ENCODE results near the gene MTIF3.
A peak's percentile ranks its signal among the peaks of the same experiment; 100 is the strongest.

MTIF3 gene

DNA sequence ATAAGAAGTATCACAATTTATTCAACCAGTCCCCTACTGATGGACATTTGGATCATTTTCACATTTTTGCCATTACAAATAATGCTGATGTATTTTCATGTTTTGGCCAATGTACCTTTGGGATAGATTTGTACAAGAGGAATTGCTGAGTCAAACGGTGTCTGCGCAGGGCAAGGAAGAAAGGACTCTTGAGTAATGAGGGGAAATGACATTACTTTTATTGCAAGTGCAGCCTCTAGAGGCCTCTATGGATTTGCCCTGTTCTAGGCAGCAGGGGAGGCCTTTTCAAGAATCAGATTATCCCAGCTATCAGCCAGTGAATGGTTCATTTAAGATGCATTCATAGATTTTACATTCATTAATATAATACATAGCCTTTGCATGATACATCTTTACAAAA, 58.9 kb downstream of the MTIF3 start:
- Histone ChIP-seq H3K4me1 (ENCODE audit: control insufficient read depth, insufficient read depth, low read length) (no peaks in the 10 kb centered on the region), H3K4me3 (ENCODE audit: low read depth, low read length) (no peak overlapping the region), H3K36me3 (ENCODE audit: control insufficient read depth in 2 of 2, insufficient read depth in 1 of 2, low read length in 2 of 2) (no peaks in the 10 kb centered on the region), H3K9me3 (ENCODE audit: control insufficient read depth, insufficient read depth, low read depth, low read length) (no peaks in the 10 kb centered on the region), H3K27ac (ENCODE audit: extremely low read depth, low read depth, low read length) (no peak overlapping the region)
- TF ChIP-seq ZNF157 (tag by site-specific recombination; IDR thresholded peaks at IDR 0.05): no peak
- peak; percentile 62; the same call in 1 of the 2 replicates for TF ChIP-seq MZF1 (tag by site-specific recombination; IDR thresholded peaks at IDR 0.05; ENCODE audit: borderline replicate concordance)
- POLR2A ChIA-PET: no interaction called here
- CTCF ChIA-PET: interaction anchor here (1.4 kb wide), 1 partner anchor 16 kb away, joined by 6 read pairs; no protein-coding TSS in a partner anchor

DNA sequence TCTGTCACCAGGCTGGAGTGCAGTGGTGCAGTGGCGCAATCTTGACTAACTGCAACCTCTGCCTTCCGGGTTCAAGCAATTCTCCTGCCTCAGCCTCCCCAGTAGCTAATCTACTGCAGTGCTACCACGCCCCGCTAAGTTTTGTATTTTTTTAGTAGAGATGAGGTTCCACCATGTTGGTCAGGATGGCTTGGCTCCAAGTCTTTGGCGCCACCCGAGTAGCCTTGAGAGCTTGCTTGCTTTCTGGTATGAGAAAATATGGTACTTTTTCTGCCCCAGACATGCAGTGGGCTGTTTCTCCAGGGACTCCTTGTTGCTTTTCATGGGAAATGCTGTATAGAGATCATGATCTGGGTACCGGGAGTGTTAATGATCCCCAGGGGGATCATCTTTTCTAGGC, 60.5 kb downstream of the MTIF3 start:
- Histone ChIP-seq H3K4me1 (ENCODE audit: control insufficient read depth, insufficient read depth, low read length) (no peaks in the 10 kb centered on the region), H3K9me3 (ENCODE audit: control insufficient read depth, insufficient read depth, low read depth, low read length) (no peaks in the 10 kb centered on the region), H3K4me3 (ENCODE audit: low read depth, low read length) (no peak overlapping the region), H3K36me3 (ENCODE audit: control insufficient read depth in 2 of 2, insufficient read depth in 1 of 2, low read length in 2 of 2) (no peaks in the 10 kb centered on the region), H3K27ac (ENCODE audit: extremely low read depth, low read depth, low read length) (no peak overlapping the region)
- POLR2A ChIA-PET: no interaction called here
- CTCF ChIA-PET: interaction anchor here (0.6 kb wide), 1 partner anchor 564 kb away, joined by 4 read pairs; no protein-coding TSS in a partner anchor
- TF ChIP-seq, protein P1, sequence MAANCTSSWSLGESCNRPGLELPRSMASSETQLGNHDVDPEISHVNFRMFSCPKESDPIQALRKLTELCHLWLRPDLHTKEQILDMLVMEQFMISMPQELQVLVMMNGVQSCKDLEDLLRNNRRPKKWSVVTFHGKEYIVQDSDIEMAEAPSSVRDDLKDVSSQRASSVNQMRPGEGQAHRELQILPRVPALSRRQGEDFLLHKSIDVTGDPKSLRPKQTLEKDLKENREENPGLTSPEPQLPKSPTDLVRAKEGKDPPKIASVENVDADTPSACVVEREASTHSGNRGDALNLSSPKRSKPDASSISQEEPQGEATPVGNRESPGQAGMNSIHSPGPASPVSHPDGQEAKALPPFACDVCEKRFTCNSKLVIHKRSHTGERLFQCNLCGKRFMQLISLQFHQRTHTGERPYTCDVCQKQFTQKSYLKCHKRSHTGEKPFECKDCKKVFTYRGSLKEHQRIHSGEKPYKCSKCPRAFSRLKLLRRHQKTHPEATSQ (tag by site-specific recombination; IDR thresholded peaks at IDR 0.05): no peak
- TF ChIP-seq ZNF335 (tag by site-specific recombination; conservative IDR thresholded peaks at IDR 0.05) (no peak), ZNF701 (tag by site-specific recombination; IDR thresholded peaks at IDR 0.05) (no peak), ZNF561 (tag by site-specific recombination; IDR thresholded peaks at IDR 0.05; ENCODE audit: borderline replicate concordance) (no peak), OVOL3 (tag by site-specific recombination; IDR thresholded peaks at IDR 0.05) (no peak), GLI4 (tag by site-specific recombination; IDR thresholded peaks at IDR 0.05) (no peak), ZNF10 (tag by site-specific recombination; IDR thresholded peaks at IDR 0.05) (no peak), ZNF169 (tag by site-specific recombination; IDR thresholded peaks at IDR 0.05) (no peak), BCL11B (tag by site-specific recombination; IDR thresholded peaks at IDR 0.05; ENCODE audit: low read depth) (no peak), ZNF843 (tag by site-specific recombination; IDR thresholded peaks at IDR 0.05) (no peak), ZNF48 (tag by site-specific recombination; IDR thresholded peaks at IDR 0.05) (no peak), HOXA7 (CRISPR knock-in tag; IDR thresholded peaks at IDR 0.05; ENCODE audit: borderline replicate concordance) (no peak), ZNF707 (tag by site-specific recombination; IDR thresholded peaks at IDR 0.05) (no peak), MEIS1 (CRISPR knock-in tag; IDR thresholded peaks at IDR 0.05; ENCODE audit: borderline replicate concordance) (no peak)
- TF ChIP-seq, protein P2, sequence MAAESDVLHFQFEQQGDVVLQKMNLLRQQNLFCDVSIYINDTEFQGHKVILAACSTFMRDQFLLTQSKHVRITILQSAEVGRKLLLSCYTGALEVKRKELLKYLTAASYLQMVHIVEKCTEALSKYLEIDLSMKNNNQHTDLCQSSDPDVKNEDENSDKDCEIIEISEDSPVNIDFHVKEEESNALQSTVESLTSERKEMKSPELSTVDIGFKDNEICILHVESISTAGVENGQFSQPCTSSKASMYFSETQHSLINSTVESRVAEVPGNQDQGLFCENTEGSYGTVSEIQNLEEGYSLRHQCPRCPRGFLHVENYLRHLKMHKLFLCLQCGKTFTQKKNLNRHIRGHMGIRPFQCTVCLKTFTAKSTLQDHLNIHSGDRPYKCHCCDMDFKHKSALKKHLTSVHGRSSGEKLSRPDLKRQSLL (tag by site-specific recombination; IDR thresholded peaks at IDR 0.05): no peak
- TF ChIP-seq, protein P3, sequence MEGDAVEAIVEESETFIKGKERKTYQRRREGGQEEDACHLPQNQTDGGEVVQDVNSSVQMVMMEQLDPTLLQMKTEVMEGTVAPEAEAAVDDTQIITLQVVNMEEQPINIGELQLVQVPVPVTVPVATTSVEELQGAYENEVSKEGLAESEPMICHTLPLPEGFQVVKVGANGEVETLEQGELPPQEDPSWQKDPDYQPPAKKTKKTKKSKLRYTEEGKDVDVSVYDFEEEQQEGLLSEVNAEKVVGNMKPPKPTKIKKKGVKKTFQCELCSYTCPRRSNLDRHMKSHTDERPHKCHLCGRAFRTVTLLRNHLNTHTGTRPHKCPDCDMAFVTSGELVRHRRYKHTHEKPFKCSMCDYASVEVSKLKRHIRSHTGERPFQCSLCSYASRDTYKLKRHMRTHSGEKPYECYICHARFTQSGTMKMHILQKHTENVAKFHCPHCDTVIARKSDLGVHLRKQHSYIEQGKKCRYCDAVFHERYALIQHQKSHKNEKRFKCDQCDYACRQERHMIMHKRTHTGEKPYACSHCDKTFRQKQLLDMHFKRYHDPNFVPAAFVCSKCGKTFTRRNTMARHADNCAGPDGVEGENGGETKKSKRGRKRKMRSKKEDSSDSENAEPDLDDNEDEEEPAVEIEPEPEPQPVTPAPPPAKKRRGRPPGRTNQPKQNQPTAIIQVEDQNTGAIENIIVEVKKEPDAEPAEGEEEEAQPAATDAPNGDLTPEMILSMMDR (tag by site-specific recombination; IDR thresholded peaks at IDR 0.05): no peak
- TF ChIP-seq, protein P4, sequence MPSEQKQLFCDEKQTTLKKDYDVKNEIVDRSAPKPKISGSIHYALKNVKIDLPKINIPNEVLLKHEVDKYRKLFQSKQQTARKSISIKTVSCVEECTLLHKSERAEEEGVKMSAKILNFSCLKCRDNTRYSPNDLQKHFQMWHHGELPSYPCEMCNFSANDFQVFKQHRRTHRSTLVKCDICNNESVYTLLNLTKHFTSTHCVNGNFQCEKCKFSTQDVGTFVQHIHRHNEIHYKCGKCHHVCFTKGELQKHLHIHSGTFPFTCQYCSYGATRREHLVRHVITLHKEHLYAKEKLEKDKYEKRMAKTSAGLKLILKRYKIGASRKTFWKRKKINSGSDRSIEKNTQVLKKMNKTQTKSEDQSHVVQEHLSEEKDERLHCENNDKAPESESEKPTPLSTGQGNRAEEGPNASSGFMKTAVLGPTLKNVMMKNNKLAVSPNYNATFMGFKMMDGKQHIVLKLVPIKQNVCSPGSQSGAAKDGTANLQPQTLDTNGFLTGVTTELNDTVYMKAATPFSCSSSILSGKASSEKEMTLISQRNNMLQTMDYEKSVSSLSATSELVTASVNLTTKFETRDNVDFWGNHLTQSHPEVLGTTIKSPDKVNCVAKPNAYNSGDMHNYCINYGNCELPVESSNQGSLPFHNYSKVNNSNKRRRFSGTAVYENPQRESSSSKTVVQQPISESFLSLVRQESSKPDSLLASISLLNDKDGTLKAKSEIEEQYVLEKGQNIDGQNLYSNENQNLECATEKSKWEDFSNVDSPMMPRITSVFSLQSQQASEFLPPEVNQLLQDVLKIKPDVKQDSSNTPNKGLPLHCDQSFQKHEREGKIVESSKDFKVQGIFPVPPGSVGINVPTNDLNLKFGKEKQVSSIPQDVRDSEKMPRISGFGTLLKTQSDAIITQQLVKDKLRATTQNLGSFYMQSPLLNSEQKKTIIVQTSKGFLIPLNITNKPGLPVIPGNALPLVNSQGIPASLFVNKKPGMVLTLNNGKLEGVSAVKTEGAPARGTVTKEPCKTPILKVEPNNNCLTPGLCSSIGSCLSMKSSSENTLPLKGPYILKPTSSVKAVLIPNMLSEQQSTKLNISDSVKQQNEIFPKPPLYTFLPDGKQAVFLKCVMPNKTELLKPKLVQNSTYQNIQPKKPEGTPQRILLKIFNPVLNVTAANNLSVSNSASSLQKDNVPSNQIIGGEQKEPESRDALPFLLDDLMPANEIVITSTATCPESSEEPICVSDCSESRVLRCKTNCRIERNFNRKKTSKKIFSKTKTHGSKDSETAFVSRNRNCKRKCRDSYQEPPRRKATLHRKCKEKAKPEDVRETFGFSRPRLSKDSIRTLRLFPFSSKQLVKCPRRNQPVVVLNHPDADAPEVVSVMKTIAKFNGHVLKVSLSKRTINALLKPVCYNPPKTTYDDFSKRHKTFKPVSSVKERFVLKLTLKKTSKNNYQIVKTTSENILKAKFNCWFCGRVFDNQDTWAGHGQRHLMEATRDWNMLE (tag by site-specific recombination; conservative IDR thresholded peaks at IDR 0.05; ENCODE audit: low read depth): no peak
- TF ChIP-seq, protein P5, sequence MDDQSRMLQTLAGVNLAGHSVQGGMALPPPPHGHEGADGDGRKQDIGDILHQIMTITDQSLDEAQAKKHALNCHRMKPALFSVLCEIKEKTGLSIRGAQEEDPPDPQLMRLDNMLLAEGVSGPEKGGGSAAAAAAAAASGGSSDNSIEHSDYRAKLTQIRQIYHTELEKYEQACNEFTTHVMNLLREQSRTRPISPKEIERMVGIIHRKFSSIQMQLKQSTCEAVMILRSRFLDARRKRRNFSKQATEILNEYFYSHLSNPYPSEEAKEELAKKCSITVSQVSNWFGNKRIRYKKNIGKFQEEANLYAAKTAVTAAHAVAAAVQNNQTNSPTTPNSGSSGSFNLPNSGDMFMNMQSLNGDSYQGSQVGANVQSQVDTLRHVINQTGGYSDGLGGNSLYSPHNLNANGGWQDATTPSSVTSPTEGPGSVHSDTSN (CRISPR knock-in tag; IDR thresholded peaks at IDR 0.05): no peak
- TF ChIP-seq, protein P6, sequence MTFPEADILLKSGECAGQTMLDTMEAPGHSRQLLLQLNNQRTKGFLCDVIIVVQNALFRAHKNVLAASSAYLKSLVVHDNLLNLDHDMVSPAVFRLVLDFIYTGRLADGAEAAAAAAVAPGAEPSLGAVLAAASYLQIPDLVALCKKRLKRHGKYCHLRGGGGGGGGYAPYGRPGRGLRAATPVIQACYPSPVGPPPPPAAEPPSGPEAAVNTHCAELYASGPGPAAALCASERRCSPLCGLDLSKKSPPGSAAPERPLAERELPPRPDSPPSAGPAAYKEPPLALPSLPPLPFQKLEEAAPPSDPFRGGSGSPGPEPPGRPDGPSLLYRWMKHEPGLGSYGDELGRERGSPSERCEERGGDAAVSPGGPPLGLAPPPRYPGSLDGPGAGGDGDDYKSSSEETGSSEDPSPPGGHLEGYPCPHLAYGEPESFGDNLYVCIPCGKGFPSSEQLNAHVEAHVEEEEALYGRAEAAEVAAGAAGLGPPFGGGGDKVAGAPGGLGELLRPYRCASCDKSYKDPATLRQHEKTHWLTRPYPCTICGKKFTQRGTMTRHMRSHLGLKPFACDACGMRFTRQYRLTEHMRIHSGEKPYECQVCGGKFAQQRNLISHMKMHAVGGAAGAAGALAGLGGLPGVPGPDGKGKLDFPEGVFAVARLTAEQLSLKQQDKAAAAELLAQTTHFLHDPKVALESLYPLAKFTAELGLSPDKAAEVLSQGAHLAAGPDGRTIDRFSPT (tag by site-specific recombination; IDR thresholded peaks at IDR 0.05): no peak
